Stimulated activated CD4-positive, alpha-beta T cell treated with anti-CD3 and anti-CD28 coated beads, Interleukin-2, amount 100 ng/mL, for 24 hours (primary cell): Measurements from ENCODE around the gene MAPK12.

ENCODE experiments used
- DNase-seq, 2 donors: peaks; one replicate each; pipeline ENCODE4 v3.0.0-alpha.2; 2020

MAPK12 gene

DNA sequence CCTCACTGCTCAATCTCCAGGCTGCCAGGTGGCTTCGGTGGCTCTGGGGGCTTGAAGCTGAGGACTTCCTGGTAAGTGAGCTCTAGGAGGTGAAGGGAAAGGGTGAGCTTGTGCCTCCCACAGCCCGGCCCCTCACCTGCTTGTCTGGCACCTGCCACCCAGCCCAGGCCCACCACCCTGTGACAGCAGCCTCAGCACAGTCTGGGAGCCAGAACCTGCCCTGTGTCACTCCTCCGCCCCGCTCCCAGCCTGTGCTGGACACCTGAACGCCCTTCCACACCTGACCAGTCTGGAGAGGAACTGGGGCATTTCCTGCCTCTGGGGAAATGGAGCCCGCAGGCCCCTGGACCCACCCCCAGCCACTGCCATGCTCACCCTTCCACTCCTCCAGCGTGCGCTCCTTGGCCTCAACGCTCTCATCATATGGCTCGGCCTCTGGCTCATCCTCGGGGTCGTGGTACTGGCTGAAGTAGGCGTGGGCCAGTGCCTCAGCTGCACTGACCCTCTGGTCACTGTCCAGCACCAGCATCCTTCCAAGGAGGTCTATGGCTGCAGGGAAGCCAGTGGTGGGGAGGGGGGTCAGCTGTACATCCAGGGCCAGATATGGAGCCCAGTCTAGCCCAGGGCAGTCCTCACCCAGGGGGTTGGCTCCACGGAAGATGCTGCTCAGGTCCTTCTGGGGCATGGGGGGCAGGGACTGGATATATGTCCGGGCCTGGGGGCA, 3.6 kb upstream of the MAPK12 start:
- DNase-seq: no peak

DNA sequence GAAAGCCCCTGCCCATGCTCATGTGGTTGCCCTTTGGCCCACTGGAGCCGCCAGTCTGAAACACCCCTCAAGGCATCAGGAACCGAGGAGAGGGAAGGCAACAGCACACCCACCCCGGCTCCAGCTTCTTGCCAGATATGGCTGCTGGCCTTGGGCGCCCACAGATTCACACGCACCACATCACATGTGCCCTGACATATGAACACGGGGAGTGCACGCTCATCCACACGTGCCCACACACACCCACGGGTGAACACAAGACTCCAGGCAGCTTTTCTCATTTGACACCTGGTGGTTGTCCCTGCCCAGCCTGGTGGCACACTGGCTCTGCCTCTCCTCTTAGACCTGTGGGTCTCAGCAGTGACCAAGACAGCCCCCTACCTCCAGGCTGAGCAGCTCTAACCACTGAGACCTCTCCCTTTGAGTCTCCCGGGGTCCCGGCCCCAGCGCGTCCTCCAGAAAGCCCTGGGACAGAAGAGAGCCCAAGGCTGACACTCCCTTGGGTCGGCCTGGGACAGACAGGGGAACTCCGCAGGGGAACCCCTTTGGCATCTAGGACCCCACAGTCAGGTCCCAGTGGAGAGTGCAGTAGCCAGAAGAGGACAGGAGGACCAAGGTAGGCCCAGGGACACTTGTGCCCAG, 2.7 kb upstream of the MAPK12 start:
- no peak for DNase-seq

DNA sequence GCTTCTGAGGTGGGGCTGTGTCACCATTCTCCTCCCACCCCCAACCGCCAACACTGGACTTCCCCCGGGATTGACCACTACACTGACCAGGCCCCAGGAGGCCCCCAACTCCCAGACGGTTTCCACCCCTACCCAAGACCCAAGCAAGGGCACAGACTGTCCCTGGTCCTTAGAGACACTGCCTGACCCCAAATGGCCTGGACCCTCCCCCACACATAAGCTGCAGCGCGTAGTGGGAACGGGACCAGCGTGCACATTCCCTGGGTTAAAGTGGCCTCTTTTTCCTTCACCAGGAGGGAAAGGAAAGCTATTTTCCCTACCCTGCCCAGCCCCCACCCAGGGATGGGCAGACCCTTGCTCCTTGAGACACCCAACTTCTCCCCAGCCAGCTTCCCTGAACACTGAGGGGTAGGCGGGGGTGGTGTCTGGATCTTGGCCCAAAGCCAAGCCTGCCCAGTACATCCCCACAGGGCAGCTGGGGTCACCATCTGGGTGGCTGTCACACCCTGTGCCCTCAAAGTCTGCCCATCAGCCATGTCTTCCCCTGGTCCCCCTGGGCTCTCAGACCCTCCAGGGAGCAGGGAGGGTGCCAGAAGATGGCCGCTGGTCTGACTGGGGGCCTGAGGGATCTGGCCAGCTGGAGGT, 1.6 kb upstream of the MAPK12 start:
- DNase-seq: no peak

DNA sequence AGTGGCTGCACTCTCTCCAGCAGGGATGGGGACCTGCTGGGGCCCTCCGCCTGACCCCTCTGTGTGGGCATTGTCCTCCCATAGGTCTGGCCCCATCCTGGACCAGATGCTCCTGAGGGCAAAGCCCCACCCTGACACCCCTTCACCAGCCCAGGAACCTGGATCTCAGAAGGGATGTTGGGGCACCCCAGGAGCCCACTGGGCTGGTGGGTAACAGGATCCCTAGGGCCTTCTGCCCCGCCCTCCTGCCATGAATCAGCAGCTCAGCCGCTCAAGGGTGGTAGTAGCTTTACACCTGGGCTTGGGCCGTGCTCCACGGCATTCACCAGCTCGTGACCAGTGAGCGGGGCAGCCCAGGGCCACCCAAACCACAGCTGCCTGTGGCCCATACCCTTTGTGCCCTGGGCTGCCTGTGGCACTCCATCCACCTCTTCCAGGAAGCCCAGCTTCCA, 1.0 kb upstream of the MAPK12 start:
- DNase-seq: peak in 1 of 2 donors; percentile 36

DNA sequence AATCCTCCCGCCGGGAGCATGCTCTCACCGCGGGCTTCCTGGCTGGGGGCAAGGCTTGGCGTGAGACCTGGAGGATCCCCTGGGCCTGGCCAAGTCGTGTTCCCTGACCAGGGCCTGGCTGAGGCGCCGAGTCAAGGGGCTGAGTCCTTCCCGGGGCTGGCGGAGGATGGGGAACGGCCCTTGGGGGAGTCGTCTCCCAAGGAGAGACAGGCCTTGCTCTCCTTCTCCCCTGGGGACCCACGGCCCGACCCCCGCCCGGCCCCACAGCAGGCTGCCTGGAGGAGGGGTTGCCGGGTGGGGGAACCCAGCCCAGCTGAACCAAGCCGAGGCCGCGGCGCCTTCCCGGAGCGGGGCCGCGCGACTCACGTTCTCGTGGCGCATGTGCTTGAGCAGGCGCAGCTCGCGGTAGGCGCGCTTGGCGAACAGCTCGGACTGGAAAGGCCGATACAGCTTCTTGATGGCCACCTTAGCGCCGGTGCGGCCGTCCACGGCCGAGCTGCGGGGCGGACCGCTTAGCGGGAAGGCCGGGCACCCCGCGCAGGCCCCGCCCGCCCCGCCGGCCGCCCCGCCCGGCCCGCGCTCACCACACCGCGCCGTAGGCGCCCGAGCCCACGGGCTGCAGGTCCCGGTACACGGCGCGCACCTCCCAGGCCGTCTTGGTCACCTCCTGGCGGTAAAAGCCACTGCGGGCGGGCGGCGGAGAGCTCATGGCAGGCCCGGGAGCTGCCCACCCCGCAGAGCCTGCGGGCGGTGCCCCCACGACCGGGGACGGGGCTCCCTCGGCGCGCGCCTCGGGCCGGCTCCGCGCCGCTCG, 475 bp downstream of the MAPK12 start:
- DNase-seq: peak; percentile 43 to 59

DNA sequence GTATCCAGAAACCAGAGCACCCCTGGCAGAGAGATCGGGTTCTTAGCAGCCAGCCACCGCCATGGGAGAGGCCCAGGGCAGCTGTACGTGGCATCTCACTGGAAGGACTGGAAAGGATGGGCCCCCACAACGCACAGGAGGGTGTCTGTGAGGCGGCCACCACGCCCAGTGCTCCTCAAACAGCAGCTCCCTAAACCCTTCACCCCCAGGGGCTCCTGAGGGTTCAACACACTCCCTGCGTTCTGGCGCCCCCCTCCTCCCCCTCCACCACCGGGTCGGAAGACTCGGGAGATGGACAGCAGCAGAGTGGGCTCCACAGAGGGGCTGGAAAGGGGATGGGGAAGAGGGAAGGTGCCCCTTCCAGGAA, 1.1 kb downstream of the MAPK12 start:
- DNase-seq: no peak

DNA sequence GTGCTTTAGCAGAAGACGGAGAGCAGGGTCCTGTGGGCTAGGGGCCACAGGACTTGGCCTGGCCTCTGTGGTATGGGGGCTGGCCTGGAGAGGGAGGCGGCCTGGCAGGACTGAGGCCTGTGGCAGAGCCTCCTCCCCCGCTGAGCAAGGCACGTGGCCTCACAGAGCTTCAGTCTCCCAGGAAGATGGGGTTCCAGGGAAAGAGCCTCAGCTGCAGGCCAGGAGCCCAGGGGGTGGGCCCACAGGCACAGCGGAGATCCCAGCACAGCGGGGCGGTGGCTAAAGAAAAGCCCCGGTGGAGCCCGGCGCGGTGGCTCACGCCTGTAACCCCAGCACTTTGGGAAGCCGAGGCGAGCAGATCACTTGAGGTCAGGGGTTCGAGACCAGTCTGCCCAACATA, 2.2 kb downstream of the MAPK12 start:
- no peak for DNase-seq

DNA sequence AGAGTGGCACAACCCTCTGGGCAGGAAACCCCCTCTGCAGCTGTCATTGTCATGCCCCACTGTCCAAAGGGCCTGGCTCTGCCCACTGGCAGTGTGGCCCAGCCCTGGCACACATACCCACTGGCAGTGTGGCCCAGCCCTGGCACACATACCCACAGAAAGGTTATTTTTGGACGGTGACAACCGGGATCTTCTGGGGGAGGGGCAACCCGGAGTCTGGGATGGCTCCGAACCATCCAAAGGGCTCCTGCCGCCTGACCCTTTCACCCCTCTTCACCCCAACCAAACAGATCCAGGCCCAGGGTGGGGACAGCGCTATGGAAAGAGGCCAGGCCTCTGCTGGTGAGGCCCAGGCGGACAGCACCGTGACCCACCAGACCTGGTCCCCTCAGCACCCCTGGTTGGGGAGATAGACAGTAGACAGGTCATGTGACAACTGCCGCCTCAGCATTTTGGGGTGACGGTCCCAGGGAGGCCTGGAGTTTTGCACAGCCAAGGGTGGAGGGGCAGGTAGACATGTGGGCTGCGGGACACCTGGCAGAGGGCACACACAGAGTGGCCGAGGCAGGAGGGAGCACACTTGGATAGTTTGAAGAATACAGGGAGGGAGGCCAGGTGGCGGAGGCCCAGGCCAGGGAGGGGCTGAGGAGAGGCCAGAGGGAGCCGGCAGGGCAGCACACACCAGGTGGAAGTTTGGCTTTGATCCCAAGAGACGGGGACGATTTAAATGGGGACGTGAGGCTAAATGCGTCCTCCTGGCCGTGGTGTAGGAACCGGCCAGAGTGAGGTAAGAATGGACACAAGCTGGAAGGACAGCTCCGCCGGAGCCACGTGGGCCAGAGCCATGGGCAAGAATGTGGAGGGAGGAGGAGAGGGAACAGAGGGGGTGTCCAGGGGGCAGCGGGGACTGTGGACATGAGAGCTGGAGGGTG, 2.9 kb downstream of the MAPK12 start:
- no peak for DNase-seq

DNA sequence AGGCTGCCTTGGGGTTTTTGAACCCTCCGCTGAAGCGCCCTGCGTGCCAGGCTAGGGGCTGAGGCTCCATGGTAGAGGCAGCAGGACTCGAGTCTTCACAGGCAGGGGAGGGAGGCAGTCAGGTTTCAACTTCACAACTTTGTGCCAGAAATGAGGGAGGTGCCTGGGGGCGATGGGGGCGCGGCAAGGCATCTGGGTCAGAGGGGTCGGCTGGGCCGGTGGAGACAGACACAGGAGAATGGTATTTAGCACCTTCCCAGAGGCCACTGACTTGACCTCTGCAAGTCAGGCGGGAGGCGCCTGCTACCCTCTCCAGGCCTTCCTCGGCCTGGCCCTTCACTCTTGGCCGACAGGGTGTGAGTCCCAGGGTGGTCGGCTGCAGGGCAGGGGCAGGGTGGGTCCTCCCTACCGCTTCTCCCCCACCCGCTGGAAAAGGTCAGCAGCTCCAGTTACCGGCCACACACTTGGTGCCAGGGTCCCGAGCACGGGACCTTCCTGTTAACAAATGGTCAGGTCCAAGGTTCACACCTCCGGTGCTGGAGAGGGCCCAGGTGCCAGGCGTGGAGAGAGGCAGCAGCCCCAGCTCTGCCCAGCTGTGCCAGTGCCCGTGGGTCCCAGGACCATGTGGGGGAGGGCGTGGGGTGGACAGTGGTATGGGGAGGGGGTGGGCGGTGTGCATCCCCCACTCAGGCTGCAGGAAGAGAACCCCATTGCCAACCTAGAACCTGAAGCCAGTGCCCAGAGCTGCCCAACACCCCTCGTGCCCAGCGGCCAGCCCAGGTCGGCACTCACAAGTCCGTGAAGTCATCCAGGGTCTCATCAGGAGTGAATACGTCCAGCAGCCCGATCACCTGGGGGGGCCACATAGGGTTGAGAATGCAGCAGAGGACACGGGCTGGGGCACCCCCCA, 3.8 kb downstream of the MAPK12 start:
- no peak for DNase-seq

DNA sequence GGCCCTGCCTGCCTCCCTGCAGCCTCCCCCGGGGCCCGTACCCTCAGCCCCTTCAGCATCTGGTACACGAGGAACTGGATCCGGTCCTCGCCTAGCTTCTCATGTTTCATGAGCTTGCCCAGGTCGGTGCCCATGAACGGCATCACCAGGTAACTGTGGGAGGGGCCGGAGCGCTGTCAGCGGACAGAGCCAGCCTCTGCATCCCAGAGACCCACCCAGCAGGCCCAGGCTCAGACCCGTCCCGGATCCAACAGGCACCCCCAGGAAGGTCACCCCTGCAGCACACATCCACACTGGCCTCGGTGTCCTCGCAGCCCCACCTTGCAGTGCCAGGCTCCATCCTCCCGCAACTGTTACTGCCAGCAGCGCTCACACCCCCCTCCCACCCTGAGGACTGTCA, 4.4 kb downstream of the MAPK12 start:
- no peak for DNase-seq

DNA sequence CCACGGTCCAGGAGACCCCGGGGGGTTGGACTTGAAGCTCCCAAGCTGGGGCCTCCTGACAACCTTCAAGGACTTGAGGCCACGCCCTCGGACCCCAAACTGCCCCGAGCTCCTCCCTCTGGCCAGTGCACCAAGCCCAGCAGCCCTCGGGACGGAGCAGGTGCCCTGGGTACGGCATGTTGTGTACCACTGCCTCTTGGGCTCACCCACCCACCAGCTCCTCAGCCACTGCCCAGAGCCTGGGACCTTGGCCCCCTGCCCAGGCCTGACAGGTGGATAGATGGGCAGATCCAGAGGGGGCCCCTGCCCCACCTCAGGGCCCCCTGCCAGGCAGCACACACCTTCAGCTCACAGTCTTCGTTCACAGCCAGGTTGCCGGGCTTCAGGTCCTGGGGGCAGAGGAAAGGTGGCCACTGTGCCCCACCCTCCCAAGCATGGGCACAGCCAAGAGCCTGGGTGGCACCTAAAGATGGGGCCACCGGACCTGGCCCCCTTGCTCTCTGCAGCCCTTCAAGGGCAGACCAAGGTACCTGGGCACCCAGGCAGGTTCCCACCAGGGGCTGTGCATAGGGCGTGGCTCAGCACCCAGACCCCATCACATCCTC, 5.1 kb downstream of the MAPK12 start:
- no peak for DNase-seq

DNA sequence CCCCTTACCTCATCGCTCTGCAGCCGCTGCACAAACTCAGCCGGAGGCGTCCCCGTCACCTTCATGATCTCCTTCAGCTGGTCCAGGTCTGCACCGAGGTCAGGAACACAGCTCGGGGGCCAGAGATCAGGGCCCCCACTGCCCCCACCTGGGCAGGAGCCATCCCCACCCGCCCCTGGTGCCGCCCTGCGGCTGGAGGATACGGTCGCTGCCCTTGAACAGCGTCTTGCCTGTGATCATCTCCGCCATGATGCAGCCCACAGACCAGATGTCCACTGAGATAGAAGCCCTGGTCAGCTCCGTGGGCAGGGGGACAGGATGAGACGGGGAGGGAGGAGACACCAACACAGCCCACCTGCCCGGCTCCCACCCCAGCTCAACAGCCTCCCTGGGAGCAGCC, 5.9 kb downstream of the MAPK12 start:
- DNase-seq: no peak

DNA sequence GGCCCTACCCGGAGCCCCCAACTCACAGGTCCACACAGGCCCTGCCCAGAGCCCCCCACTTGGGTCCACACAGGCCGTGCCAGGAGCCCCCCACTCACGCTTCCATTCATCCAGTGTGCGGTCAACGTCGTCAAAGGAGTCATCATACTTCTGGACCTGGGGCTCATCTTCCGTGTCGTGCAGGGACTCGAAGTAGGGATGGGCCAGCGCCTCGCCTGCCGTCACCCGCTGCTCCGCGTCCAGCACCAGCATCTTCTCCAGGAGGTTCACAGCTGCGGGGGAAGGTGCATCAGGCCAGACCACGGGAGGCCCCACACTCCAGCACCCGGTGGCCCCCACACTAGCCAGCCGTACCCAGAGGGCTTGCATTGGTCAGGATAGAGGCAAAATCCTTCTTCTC, 6.4 kb downstream of the MAPK12 start:
- DNase-seq: no peak

DNA sequence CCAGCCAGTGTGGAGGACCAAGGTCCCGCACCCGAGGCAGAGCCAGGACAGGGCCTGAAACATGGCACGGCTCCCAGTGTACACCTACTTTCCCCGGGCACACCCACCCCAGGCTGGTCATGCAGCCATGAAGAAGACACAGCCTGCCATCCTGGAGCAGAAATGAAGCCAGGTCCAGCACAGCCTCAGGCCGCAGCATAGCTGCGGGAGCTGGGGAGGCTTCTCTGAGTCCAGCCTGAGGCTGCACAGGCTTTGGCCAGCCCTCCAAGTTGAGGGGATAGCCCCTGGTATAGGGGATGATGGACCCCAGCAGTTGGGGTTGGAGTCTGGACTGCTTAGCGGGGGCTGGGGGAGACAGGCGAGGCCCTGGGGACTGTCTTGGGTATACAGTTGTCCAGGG, 7.5 kb downstream of the MAPK12 start:
- no peak for DNase-seq

DNA sequence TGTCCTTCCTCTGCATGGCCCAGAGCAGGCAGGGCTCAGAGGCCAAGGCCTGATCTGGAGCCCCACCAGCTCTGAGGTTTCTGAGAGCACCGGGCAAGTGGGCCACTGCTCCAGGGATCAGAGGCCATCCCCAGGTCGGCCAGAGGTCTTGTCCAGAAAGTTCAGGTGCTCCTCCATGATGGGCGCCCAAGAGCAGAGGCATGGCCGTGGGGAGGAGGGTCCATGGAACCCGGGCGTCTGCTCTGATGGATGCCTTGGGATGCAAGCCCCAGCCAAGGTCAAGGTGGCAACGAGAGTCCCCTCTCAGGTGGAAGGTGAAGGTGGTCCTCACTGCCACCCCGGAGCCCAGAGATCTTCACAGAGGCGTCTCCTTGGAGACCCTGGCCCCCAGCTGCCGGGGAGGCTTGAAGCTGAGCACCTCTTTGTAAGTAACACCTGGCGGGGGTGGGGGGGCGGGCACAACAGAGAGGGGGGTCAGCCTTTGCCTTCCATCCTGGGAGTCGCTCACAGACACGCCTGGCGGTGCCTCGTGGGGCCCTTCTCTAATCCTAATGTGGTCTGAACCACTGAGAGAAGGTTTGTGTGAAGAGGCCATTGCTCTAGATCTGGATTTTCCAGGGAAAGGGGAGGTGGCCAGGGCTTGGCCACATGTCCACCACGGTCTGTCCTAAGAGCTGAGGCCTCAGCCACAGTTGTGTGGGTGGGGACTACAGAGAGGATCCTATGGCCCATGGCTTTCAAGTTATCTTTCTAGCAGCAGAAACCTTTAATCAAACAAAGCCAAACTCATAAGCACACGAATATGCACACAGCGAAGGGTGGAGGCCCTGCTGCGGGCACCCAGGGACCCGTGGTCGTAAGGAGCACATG, 8.2 kb downstream of the MAPK12 start:
- DNase-seq: no peak

DNA sequence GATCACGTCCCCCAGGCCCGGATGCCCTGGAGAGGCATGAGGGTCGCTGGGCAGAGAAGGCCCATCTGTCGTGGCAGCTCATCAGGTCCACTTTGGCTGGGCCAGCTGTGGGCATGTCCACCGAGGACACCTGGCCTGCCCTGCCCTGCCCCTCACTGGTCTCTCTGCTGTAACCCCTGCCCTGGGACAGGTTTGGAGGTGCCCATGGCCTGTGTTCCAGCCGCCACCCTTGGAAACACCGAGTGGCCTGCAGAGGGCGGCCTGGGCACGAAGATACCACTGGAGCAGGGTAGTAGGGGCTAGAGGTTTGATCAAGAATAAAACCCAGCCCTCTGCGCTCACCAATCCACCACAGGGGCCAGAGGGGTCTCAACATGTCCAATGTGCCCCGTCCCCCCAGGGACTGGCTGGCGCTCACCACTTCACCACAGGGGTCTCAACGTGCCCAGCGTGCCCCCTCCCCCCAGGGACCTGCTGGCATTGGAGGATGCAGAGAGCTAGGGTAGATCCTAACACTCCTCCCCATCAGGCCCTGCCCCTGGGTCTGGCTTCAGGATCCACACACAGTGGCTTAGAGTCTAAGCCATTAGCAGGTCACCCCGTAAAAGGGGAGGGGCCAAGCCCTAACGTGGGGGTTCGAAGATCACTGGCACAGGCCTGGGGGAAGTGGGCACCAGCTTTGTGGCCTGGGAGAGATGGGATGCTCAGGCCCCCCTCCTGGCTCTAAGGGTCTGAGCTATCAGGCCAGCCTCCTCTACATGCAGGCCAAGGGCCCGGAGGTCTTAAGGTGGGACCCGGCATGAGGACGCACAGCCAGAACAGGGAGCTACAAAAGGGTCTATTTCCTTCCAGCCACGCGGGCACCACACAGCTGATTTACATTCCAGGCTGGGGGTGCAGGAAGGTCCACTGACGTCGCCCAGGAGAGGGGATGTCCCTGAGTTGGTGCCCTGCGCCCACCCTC, 9.1 kb downstream of the MAPK12 start:
- DNase-seq: peak; percentile 73 to 76

DNA sequence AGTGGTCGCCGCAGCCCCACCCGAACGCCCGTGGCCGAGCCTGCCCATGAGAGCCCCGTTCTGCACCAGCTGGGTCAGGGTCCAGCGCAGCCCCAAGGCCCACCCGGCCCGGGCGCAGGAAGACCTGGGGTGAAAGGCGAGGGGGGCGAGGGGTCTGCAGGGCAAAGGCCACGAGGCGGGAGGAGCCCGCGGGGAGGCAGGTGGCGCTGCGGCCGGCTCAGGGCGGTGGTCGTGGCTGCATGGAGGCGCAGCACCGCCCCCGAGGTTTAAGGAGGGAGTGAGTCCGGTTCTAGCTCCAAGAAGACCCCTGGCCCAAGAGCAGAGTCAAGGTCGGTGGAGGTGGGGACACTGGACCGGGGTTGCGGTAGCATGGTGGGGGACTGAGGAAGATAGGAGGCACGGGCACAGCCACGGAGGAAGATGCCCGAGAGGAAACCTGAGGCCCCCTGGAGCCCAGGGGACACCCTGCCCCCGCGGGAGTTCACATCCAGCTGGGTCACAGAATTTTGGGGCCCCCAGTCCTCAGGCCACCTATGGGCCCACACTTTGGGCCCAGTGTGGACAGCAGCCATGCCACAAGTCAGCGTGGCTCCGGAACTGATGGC, 9.9 kb downstream of the MAPK12 start:
- DNase-seq: no peak
